ENCODE measurements around the gene POU2F2.

DNA sequence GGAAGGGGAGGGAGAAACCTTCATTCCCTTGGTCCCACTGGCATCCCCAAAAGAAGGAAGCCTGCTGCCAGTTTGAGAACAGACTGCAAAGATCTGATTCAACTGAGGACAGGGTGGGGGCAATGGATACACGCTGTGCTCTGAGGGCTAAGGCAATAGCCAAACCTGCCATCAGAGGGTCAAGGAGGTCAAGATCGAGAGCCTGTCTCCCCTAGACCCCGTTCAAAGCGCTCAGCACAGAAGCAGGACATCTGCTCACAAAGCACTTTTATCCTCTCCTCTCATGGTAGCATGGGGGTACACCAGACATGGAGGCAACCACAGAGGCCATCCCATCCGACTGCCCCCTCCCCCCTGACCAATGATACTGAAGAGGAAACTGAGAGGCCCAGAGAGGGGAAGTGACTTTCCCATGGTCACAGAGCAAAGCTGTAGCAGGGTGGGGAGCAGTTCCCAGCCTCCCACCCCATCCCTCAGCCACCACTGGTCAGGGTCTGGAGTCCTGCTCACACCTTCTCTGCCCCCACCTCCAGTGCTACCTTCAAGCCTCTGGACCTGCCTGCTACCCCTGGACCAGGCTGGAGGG, 11.1 kb downstream of the POU2F2 start:
- TF ChIP-seq, protein P1, sequence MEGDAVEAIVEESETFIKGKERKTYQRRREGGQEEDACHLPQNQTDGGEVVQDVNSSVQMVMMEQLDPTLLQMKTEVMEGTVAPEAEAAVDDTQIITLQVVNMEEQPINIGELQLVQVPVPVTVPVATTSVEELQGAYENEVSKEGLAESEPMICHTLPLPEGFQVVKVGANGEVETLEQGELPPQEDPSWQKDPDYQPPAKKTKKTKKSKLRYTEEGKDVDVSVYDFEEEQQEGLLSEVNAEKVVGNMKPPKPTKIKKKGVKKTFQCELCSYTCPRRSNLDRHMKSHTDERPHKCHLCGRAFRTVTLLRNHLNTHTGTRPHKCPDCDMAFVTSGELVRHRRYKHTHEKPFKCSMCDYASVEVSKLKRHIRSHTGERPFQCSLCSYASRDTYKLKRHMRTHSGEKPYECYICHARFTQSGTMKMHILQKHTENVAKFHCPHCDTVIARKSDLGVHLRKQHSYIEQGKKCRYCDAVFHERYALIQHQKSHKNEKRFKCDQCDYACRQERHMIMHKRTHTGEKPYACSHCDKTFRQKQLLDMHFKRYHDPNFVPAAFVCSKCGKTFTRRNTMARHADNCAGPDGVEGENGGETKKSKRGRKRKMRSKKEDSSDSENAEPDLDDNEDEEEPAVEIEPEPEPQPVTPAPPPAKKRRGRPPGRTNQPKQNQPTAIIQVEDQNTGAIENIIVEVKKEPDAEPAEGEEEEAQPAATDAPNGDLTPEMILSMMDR (conservative IDR thresholded peaks at IDR 0.05) = no peak
- TF ChIP-seq ZFX (IDR thresholded peaks at IDR 0.05) = no peak

All from C4-2B (cell line).